Liver (tissue), 9 donors: ENCODE measurements around the gene TAAR9. TPM values are rescaled to one million over a fixed set of nuclear protein-coding genes. Genes with fewer than 3 reads are reported as not detected.

Source experiments
- DNase-seq: peaks from one replicate; pipeline ENCODE4 v3.0.0-alpha.2; 2017; ENCODE audit warnings: low spot score
- H3K27ac ChIP-seq, 2 donors: one replicate each; pipeline ENCODE4 v1.7.0; 2013; ENCODE audit warnings: inconsistent platforms in 2 of 2, low read length in 2 of 2, control low read depth in 1 of 2, low read depth in 1 of 2, mild to moderate bottlenecking in 1 of 2
- H3K27me3 ChIP-seq, 4 donors: one replicate each; pipeline versions ENCODE4 v1.6.1 to v1.7.0; 2013; ENCODE audit warnings: low read length in 3 of 4, inconsistent platforms in 1 of 4, mild to moderate bottlenecking in 1 of 4, moderate library complexity in 1 of 4; ENCODE audit not compliant: control insufficient read depth in 4 of 4, insufficient read depth in 4 of 4
- H3K36me3 ChIP-seq, 4 donors: one replicate each; pipeline versions ENCODE4 v1.6.1 to v1.7.0; 2013; ENCODE audit warnings: low read length in 3 of 4, mild to moderate bottlenecking in 3 of 4, low read depth in 1 of 4, moderate library complexity in 1 of 4; ENCODE audit not compliant: control insufficient read depth in 4 of 4, insufficient read depth in 3 of 4
- H3K4me1 ChIP-seq, 4 donors: one replicate each; pipeline versions ENCODE4 v1.6.1 to v1.7.0; 2013; ENCODE audit warnings: low read length in 3 of 4, mild to moderate bottlenecking in 3 of 4, moderate library complexity in 1 of 4; ENCODE audit not compliant: control insufficient read depth in 4 of 4, insufficient read depth in 4 of 4
- H3K4me3 ChIP-seq, 3 donors: one replicate each; pipeline versions ENCODE4 v1.6.1 to v1.7.0; 2013; ENCODE audit warnings: low read length in 3 of 3, control low read depth in 1 of 3, low read depth in 1 of 3, mild to moderate bottlenecking in 1 of 3
- H3K9ac ChIP-seq, 2 donors: one replicate each; pipeline ENCODE4 v1.7.0; 2013; ENCODE audit warnings: low read length in 2 of 2, mild to moderate bottlenecking in 2 of 2, moderate library complexity in 2 of 2, control low read depth in 1 of 2, low read depth in 1 of 2
- H3K9me3 ChIP-seq, 4 donors: one replicate each; pipeline versions ENCODE4 v1.6.1 to v1.7.0; 2013; ENCODE audit warnings: low read length in 3 of 4; ENCODE audit not compliant: control insufficient read depth in 4 of 4
- ATF3 ChIP-seq: IDR thresholded peaks from 2 replicates; pipeline ENCODE4 v1.6.1; 2016; ENCODE audit warnings: antibody characterized with exemption
- CTCF ChIP-seq: fragments of 150-350 bp; IDR thresholded peaks from 2 replicates; pipeline ENCODE4 v1.5.1; 2017; ENCODE audit warnings: improper control_type of control experiment, low read depth, low read length; ENCODE audit not compliant: missing input control
- EGR1 ChIP-seq, 2 donors: IDR thresholded peaks; 2 replicates each; pipeline ENCODE4 v1.6.1; 2016 to 2018; ENCODE audit warnings: antibody characterized with exemption in 2 of 2, low read depth in 2 of 2
- FOXA1 ChIP-seq: IDR thresholded peaks from 2 replicates; pipeline ENCODE4 v1.6.1; 2016; ENCODE audit warnings: antibody characterized with exemption
- FOXA2 ChIP-seq: IDR thresholded peaks from 2 replicates; pipeline ENCODE4 v1.6.1; 2016; ENCODE audit warnings: antibody characterized with exemption
- GABPA ChIP-seq, 2 donors: IDR thresholded peaks in 1 of 2; conservative IDR thresholded peaks in 1 of 2; 2 replicates each; pipeline ENCODE4 v1.6.1; 2016; ENCODE audit warnings: antibody characterized with exemption in 2 of 2, mild to moderate bottlenecking in 1 of 2, moderate library complexity in 1 of 2
- HNF4A ChIP-seq, 2 donors: conservative IDR thresholded peaks; 2 replicates each; pipeline ENCODE4 v1.6.1; 2016; ENCODE audit warnings: antibody characterized with exemption in 2 of 2, mild to moderate bottlenecking in 2 of 2
- HNF4G ChIP-seq: IDR thresholded peaks from 2 replicates; pipeline ENCODE4 v1.6.1; 2016; ENCODE audit warnings: antibody characterized with exemption
- JUND ChIP-seq, 2 donors: IDR thresholded peaks; 2 replicates each; pipeline ENCODE4 v1.6.1; 2016; ENCODE audit warnings: antibody characterized with exemption in 2 of 2
- MAX ChIP-seq: IDR thresholded peaks from 2 replicates; pipeline ENCODE4 v1.6.1; 2016; ENCODE audit warnings: antibody characterized with exemption
- NR2F2 ChIP-seq: IDR thresholded peaks from 2 replicates; pipeline ENCODE4 v1.6.1; 2016; ENCODE audit warnings: antibody characterized with exemption
- RAD21 ChIP-seq, 2 donors: IDR thresholded peaks; 2 replicates each; pipeline ENCODE4 v1.6.1; 2016; ENCODE audit warnings: antibody characterized with exemption in 2 of 2, mild to moderate bottlenecking in 2 of 2
- REST ChIP-seq: IDR thresholded peaks from 2 replicates; pipeline ENCODE4 v1.6.1; 2016; ENCODE audit warnings: antibody characterized with exemption, mild to moderate bottlenecking
- RXRA ChIP-seq, 2 donors: IDR thresholded peaks; 2 replicates each; pipeline ENCODE4 v1.6.1; 2017 to 2018; ENCODE audit warnings: antibody characterized with exemption in 2 of 2, mild to moderate bottlenecking in 1 of 2
- SP1 ChIP-seq: IDR thresholded peaks from 2 replicates; pipeline ENCODE4 v1.6.1; 2018; ENCODE audit warnings: antibody characterized with exemption, mild to moderate bottlenecking
- TAF1 ChIP-seq: conservative IDR thresholded peaks from 2 replicates; pipeline ENCODE4 v1.6.1; 2016; ENCODE audit warnings: antibody characterized with exemption, mild to moderate bottlenecking
- YY1 ChIP-seq: IDR thresholded peaks from 2 replicates; pipeline ENCODE4 v1.6.1; 2016; ENCODE audit warnings: antibody characterized with exemption, mild to moderate bottlenecking
- ZBTB33 ChIP-seq: IDR thresholded peaks from 2 replicates; pipeline ENCODE4 v1.6.1; 2016; ENCODE audit warnings: antibody characterized with exemption
- WGBS: extraction: QIAGEN DNeasy Blood & Tissue Kit; methylation state at CpG from one replicate; pipeline ENCODE4 v1.1.7; 2013; 5-methylcytosine and 5-hydroxymethylcytosine counted together
- polyA plus RNA-seq, 2 donors: library from polyadenylated mRNA; stranded (reverse) in 1 of 2; unstranded in 1 of 2; fragments of 200-250 nt in 1 of 2; fragments of >200 nt in 1 of 2; fragmentation: Nextera tagmentation in 1 of 2; extraction: Ambion mirVana in 1 of 2; gene quantifications; one replicate each; pipeline versions ENCODE4 v1.2.1 to v1.2.3, GENCODE V29; 2013 to 2015
- total RNA-seq, 2 donors: library from RNA; depleted of rRNA; stranded (reverse); fragments of >200 nt; gene quantifications; one replicate each; pipeline ENCODE4 v1.2.3, GENCODE V29; 2014
- donor health status: healthy.
- donor health status: healthy.
- donor health status: healthy.
- donor health status: healthy.
- donor health status: healthy.

The TAAR9 gene
- total and polyA plus RNA-seq, 4 donors, result not detected

- TF ChIP-seq REST (no peak), HNF4G (no peak)
These were observed 26.3 kb upstream of the TAAR9 start (continued) for GRCh38 chr6:132511831-132512220.

- peak overlapping the region in 1 of 2 donors; percentile 71 for H3K9ac ChIP-seq
- peaks cover 0 to 23% (median 15%) of the 10 kb centered on the region in 4 donors for H3K4me1 ChIP-seq
- H3K4me3 ChIP-seq, result peak overlapping the region; percentile 78 to 94 (median 92)
- DNase-seq, result no peak
- no peaks in the 10 kb centered on the region for H3K9me3 ChIP-seq
- H3K27me3 ChIP-seq, result no peaks in the 10 kb centered on the region
- TF ChIP-seq YY1 (no peak), HNF4A (conservative IDR thresholded peaks at IDR 0.05) (no peak), FOXA1 (no peak), GABPA (IDR thresholded peaks at IDR 0.05 in 1 of 2, conservative IDR thresholded peaks at IDR 0.05 in 1 of 2) (no peak), FOXA2 (no peak), RAD21 (IDR thresholded peaks at IDR 0.05) (no peak), REST (no peak), CTCF (no peak), JUND (IDR thresholded peaks at IDR 0.05) (no peak), EGR1 (IDR thresholded peaks at IDR 0.05; ENCODE audit: low read depth in 2 of 2) (no peak), MAX (no peak), ATF3 (no peak), NR2F2 (no peak), TAF1 (no peak), SP1 (no peak), HNF4G (no peak), RXRA (IDR thresholded peaks at IDR 0.05) (no peak), ZBTB33 (no peak)
- H3K27ac ChIP-seq, result peak overlapping the region; percentile 63 to 81
- under 1% methylated on average over 7 of the region's 7 CpGs for WGBS
- H3K36me3 ChIP-seq, result no peaks in the 10 kb centered on the region
These were observed 25.8 kb upstream of the TAAR9 start for GRCh38 chr6:132512342-132512637.
